ENCODE measurements around the gene TRIO.

The TRIO gene

GRCh38 chr5:14357851-14358250 is 214.7 kb downstream of the TRIO start:
- Histone ChIP-seq H3K9me3 (ENCODE audit: insufficient read depth, low read depth, low read length) (no peaks in the 10 kb centered on the region), H3K36me3 (ENCODE audit: insufficient read depth, low read depth, low read length) (peaks cover 34% of the 10 kb centered on the region), H3K27ac (ENCODE audit: low read length) (no peak overlapping the region), H3K4me1 (ENCODE audit: insufficient read depth, low read length) (peaks cover 16% of the 10 kb centered on the region), H3K9ac (ENCODE audit: low read depth, low read length) (peak overlapping the region; percentile 16; the same call in 1 of the 2 replicates), H3K4me3 (ENCODE audit: low read length) (peak overlapping the region; percentile 54), H3K27me3 (ENCODE audit: insufficient read depth, low read length) (no peaks in the 10 kb centered on the region)

DNA sequence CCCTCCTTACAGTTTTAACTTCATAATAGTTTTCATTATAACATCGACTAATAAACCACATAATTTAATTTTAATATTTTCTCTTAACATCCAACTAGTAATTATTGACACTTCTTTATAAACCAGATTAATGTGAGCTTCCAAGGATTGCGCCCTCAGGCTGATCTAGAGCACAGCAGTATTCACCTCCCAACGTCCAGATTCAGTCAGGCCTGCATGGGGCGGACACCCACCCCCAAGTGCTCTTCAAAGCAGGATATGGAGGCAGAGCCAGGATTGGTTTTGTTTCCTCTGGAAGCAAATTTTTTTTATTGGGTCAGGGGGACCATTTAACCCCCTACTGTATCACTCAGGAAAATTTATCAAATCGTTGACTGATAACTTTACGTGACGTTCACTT is 215.4 kb downstream of the TRIO start:
- no peaks in the 10 kb centered on the region for H3K27me3 ChIP-seq (ENCODE audit: insufficient read depth, low read length)
- peaks cover 16% of the 10 kb centered on the region for H3K4me1 ChIP-seq (ENCODE audit: insufficient read depth, low read length)
- H3K36me3 ChIP-seq (ENCODE audit: insufficient read depth, low read depth, low read length): peaks cover 38% of the 10 kb centered on the region
- H3K4me3 ChIP-seq (ENCODE audit: low read length): no peak overlapping the region
- H3K9ac ChIP-seq (ENCODE audit: low read depth, low read length): no peak overlapping the region
- no peaks in the 10 kb centered on the region for H3K9me3 ChIP-seq (ENCODE audit: insufficient read depth, low read depth, low read length)
- no peak overlapping the region for H3K27ac ChIP-seq (ENCODE audit: low read length)

GRCh38 chr5:14359069-14360043 is 216.2 kb downstream of the TRIO start:
- no peak overlapping the region for H3K4me3 ChIP-seq (ENCODE audit: low read length)

DNA sequence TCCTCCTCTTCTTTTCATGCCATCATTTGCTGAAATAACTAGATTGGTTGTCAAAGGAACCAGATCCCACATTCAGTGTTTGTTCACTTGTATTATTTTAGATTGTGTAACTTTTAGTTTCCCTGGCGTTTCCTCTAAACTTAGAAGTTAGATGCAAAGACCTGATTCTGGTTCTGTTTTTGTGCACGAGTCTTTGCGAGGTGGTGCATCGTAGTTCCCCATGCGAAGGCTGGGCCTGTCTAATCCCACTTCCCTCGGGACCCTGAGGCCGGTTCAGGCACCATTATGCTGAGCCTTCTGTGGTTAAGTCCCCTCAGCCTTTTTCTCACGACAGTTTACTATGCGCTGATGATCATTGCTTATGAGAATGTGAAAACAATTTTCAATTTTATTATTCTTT is 219.3 kb downstream of the TRIO start:
- no peak overlapping the region for H3K9ac ChIP-seq (ENCODE audit: low read depth, low read length)
- peaks cover 2% of the 10 kb centered on the region; the same call in 1 of the 2 replicates for H3K4me1 ChIP-seq (ENCODE audit: insufficient read depth, low read length)
- peaks cover 77% of the 10 kb centered on the region for H3K36me3 ChIP-seq (ENCODE audit: insufficient read depth, low read depth, low read length)
- no peaks in the 10 kb centered on the region for H3K27me3 ChIP-seq (ENCODE audit: insufficient read depth, low read length)
- no peak overlapping the region for H3K4me3 ChIP-seq (ENCODE audit: low read length)
- no peak overlapping the region for H3K27ac ChIP-seq (ENCODE audit: low read length)
- H3K9me3 ChIP-seq (ENCODE audit: insufficient read depth, low read depth, low read length): no peaks in the 10 kb centered on the region

More at GRCh38 chr5:14359069-14360043, 216.2 kb downstream of the TRIO start:
- H3K36me3 ChIP-seq (ENCODE audit: insufficient read depth, low read depth, low read length): peaks cover 46% of the 10 kb centered on the region
- peaks cover 16% of the 10 kb centered on the region for H3K4me1 ChIP-seq (ENCODE audit: insufficient read depth, low read length)
- no peak overlapping the region for H3K27ac ChIP-seq (ENCODE audit: low read length)
- H3K27me3 ChIP-seq (ENCODE audit: insufficient read depth, low read length): no peaks in the 10 kb centered on the region
- H3K9me3 ChIP-seq (ENCODE audit: insufficient read depth, low read depth, low read length): no peaks in the 10 kb centered on the region
- no peak overlapping the region for H3K9ac ChIP-seq (ENCODE audit: low read depth, low read length)

DNA sequence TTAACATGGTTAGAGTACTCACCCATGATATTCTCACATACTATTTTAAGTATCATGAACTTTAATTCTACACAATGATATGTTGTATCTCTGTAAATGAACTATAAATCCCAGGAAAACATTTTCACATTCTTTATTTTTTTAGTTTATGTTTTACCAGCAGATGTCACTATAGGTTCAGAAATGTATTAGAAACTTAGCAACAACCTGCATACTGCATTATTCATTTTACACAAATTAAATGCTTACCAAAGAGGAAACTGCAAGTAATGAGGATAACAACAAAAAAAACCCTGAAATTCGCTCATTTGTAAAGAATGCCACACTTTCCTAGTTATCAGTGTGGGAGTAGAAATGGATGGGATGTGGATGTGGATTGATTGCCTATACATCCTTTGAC is 221.0 kb downstream of the TRIO start:
- no peak overlapping the region for H3K9ac ChIP-seq (ENCODE audit: low read depth, low read length)
- H3K4me1 ChIP-seq (ENCODE audit: insufficient read depth, low read length): no peaks in the 10 kb centered on the region
- no peaks in the 10 kb centered on the region for H3K9me3 ChIP-seq (ENCODE audit: insufficient read depth, low read depth, low read length)
- H3K36me3 ChIP-seq (ENCODE audit: insufficient read depth, low read depth, low read length): peaks cover 87% of the 10 kb centered on the region
- H3K27me3 ChIP-seq (ENCODE audit: insufficient read depth, low read length): no peaks in the 10 kb centered on the region
- H3K27ac ChIP-seq (ENCODE audit: low read length): no peak overlapping the region
- no peak overlapping the region for H3K4me3 ChIP-seq (ENCODE audit: low read length)

GRCh38 chr5:14364576-14365472 is 221.7 kb downstream of the TRIO start:
- no peaks in the 10 kb centered on the region for H3K4me1 ChIP-seq (ENCODE audit: insufficient read depth, low read length)
- H3K36me3 ChIP-seq (ENCODE audit: insufficient read depth, low read depth, low read length): peaks cover 87% of the 10 kb centered on the region
- no peak overlapping the region for H3K9ac ChIP-seq (ENCODE audit: low read depth, low read length)
- H3K9me3 ChIP-seq (ENCODE audit: insufficient read depth, low read depth, low read length): no peaks in the 10 kb centered on the region
- H3K27me3 ChIP-seq (ENCODE audit: insufficient read depth, low read length): no peaks in the 10 kb centered on the region
- H3K27ac ChIP-seq (ENCODE audit: low read length): no peak overlapping the region
- H3K4me3 ChIP-seq (ENCODE audit: low read length): no peak overlapping the region

- H3K27me3 ChIP-seq (ENCODE audit: insufficient read depth, low read length): no peaks in the 10 kb centered on the region
These were observed 222.8 kb downstream of the TRIO start for GRCh38 chr5:14365831-14366430.

GRCh38 chr5:14366763-14367162 is 223.6 kb downstream of the TRIO start:
- Histone ChIP-seq H3K9ac (ENCODE audit: low read depth, low read length) (no peak overlapping the region), H3K27ac (ENCODE audit: low read length) (no peak overlapping the region), H3K27me3 (ENCODE audit: insufficient read depth, low read length) (no peaks in the 10 kb centered on the region), H3K36me3 (ENCODE audit: insufficient read depth, low read depth, low read length) (peaks cover 89% of the 10 kb centered on the region), H3K4me3 (ENCODE audit: low read length) (no peak overlapping the region), H3K4me1 (ENCODE audit: insufficient read depth, low read length) (no peaks in the 10 kb centered on the region), H3K9me3 (ENCODE audit: insufficient read depth, low read depth, low read length) (no peaks in the 10 kb centered on the region)

More at GRCh38 chr5:14365831-14366430, 222.8 kb downstream of the TRIO start:
- Histone ChIP-seq H3K36me3 (ENCODE audit: insufficient read depth, low read depth, low read length) (peaks cover 87% of the 10 kb centered on the region), H3K9me3 (ENCODE audit: insufficient read depth, low read depth, low read length) (no peaks in the 10 kb centered on the region), H3K9ac (ENCODE audit: low read depth, low read length) (no peak overlapping the region), H3K27ac (ENCODE audit: low read length) (no peak overlapping the region), H3K4me1 (ENCODE audit: insufficient read depth, low read length) (no peaks in the 10 kb centered on the region), H3K4me3 (ENCODE audit: low read length) (no peak overlapping the region)

GRCh38 chr5:14367364-14367763 is 224.2 kb downstream of the TRIO start:
- no peak overlapping the region for H3K4me3 ChIP-seq (ENCODE audit: low read length)
- H3K36me3 ChIP-seq (ENCODE audit: insufficient read depth, low read depth, low read length): peaks cover 90% of the 10 kb centered on the region
- no peaks in the 10 kb centered on the region for H3K9me3 ChIP-seq (ENCODE audit: insufficient read depth, low read depth, low read length)
- H3K9ac ChIP-seq (ENCODE audit: low read depth, low read length): no peak overlapping the region
- no peaks in the 10 kb centered on the region for H3K4me1 ChIP-seq (ENCODE audit: insufficient read depth, low read length)
- H3K27me3 ChIP-seq (ENCODE audit: insufficient read depth, low read length): no peaks in the 10 kb centered on the region
- H3K27ac ChIP-seq (ENCODE audit: low read length): no peak overlapping the region

GRCh38 chr5:14369780-14370179 is 226.6 kb downstream of the TRIO start:
- Histone ChIP-seq H3K9ac (ENCODE audit: low read depth, low read length) (no peak overlapping the region), H3K27ac (ENCODE audit: low read length) (no peak overlapping the region), H3K9me3 (ENCODE audit: insufficient read depth, low read depth, low read length) (no peaks in the 10 kb centered on the region), H3K4me3 (ENCODE audit: low read length) (no peak overlapping the region), H3K27me3 (ENCODE audit: insufficient read depth, low read length) (no peaks in the 10 kb centered on the region), H3K4me1 (ENCODE audit: insufficient read depth, low read length) (peaks cover 10% of the 10 kb centered on the region), H3K36me3 (ENCODE audit: insufficient read depth, low read depth, low read length) (peaks cover 99% of the 10 kb centered on the region)

DNA sequence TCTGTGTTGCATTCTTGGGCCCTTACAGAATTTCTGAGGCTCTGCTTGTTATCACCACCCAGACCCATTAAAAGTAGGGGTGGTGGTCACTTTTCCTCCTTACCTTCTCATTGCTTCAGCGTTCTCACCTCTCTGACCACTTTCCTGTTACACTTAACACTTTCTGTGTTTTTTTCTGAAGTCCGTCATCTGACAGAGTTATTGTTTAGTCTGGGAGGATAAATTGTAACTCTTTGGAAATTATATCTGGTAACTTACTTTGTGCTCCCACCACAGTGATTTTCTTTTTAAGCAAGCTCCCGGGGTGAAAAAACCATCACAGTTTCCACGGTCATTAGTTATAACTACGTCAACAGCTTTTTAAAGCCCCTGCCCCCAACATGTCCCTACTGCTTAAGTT is 227.2 kb downstream of the TRIO start:
- H3K27me3 ChIP-seq (ENCODE audit: insufficient read depth, low read length): no peaks in the 10 kb centered on the region
- H3K4me3 ChIP-seq (ENCODE audit: low read length): no peak overlapping the region
- H3K4me1 ChIP-seq (ENCODE audit: insufficient read depth, low read length): peaks cover 14% of the 10 kb centered on the region
- H3K9ac ChIP-seq (ENCODE audit: low read depth, low read length): no peak overlapping the region
- peaks cover 99% of the 10 kb centered on the region for H3K36me3 ChIP-seq (ENCODE audit: insufficient read depth, low read depth, low read length)
- H3K27ac ChIP-seq (ENCODE audit: low read length): no peak overlapping the region
- H3K9me3 ChIP-seq (ENCODE audit: insufficient read depth, low read depth, low read length): no peaks in the 10 kb centered on the region
